ENCODE measurements around the gene DISC1.
"Not testable (repeated sequence)": the region's sequence is repeated elsewhere in the genome, so short reads cannot be mapped to it uniquely, and the experiment has no call there.

The DISC1 gene

GRCh38 chr1:231590453-231591198 lies 36.0 kb upstream of the DISC1 start:
- DNase-seq (ENCODE audit: insufficient read length, low spot score) (no peak), FAIRE-seq (peak; percentile 60)
- TF ChIP-seq, protein P1, sequence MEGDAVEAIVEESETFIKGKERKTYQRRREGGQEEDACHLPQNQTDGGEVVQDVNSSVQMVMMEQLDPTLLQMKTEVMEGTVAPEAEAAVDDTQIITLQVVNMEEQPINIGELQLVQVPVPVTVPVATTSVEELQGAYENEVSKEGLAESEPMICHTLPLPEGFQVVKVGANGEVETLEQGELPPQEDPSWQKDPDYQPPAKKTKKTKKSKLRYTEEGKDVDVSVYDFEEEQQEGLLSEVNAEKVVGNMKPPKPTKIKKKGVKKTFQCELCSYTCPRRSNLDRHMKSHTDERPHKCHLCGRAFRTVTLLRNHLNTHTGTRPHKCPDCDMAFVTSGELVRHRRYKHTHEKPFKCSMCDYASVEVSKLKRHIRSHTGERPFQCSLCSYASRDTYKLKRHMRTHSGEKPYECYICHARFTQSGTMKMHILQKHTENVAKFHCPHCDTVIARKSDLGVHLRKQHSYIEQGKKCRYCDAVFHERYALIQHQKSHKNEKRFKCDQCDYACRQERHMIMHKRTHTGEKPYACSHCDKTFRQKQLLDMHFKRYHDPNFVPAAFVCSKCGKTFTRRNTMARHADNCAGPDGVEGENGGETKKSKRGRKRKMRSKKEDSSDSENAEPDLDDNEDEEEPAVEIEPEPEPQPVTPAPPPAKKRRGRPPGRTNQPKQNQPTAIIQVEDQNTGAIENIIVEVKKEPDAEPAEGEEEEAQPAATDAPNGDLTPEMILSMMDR (IDR thresholded peaks at IDR 0.05; ENCODE audit: insufficient read depth, missing control alignments): peak; percentile 92

DNA sequence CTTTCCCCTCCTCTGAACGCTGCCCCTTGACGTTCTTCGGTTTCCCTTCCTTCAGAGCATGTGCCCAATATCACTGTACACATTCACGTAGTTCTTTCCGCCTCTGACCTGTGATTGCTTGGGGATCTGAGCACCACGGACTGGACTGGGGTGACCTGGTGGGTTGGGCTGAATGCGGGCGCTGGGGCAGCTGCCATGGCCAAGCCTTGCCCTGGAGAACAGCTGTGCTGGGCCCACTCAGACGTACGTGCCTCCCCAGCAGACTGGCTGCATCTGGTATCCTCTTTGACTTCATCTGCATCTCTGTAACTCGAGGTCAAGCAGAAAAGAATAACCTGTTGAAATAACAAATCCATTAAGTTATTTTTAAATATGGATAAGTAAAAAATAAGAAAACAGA lies 35.1 kb upstream of the DISC1 start:
- no peak for DNase-seq (ENCODE audit: insufficient read length, low spot score)
- TF ChIP-seq, protein P1 (IDR thresholded peaks at IDR 0.05; ENCODE audit: insufficient read depth, missing control alignments): no peak
- no peak for FAIRE-seq

DNA sequence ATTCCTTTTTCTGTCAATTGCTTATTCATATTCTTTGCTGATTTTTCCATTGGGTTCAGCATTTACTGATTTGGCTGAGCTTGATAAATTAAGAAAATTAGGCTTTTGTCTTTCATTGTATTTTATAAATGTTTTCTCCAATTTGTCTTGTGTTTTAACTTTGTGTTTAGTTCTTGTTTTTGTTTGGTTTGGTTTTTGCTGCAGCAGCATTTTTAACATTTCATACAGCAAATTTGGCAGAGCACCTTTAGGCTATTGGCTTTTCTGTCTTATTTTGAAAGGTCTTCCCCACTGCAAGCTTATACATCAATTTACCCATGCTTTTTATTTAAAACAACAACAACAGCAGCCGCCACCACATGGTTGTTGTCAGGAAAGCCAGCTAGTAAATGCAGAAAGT lies 33.8 kb upstream of the DISC1 start:
- FAIRE-seq (no peak), DNase-seq (ENCODE audit: insufficient read length, low spot score) (no peak)
- TF ChIP-seq, protein P1 (IDR thresholded peaks at IDR 0.05; ENCODE audit: insufficient read depth, missing control alignments): no peak

DNA sequence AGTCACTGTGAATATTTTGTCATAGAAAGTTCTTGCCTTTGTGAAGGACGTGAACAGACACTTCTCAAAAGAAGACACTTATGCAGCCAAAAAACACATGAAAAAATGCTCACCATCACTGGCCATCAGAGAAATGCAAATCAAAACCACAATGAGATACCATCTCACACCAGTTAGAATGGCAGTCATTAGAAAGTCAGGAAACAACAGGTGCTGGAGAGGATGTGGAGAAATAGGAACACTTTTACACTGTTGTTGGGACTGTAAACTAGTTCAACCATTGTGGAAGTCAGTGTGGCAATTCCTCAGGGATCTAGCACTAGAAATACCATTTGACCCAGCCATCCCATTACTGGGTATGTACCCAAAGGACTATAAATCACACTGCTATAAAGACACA lies 33.3 kb upstream of the DISC1 start:
- not testable (repeated sequence) for DNase-seq (ENCODE audit: insufficient read length, low spot score); FAIRE-seq

DNA sequence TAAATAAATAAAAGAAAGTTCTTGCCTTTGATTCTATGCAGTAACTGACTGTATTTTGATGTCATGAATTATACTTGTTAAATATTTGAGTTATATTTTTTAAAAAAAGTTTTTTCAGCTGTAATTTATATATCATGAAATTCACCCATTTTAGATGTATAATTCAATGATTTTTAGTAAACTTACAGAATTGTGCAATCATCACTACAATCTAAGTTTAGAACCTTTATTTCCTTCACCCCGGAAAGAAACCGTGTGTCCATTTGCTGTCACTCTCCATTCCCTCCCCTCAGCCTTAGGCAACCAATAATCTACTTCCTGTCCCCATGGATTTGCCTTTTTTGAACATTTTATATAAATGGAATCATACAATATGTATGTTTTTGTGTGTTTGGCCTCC lies 32.5 kb upstream of the DISC1 start:
- TF ChIP-seq, protein P1 (IDR thresholded peaks at IDR 0.05; ENCODE audit: insufficient read depth, missing control alignments): no peak
- no peak for DNase-seq (ENCODE audit: insufficient read length, low spot score)
- FAIRE-seq: no peak

- DNase-seq (ENCODE audit: insufficient read length, low spot score) (no peak), FAIRE-seq (no peak)
- TF ChIP-seq, protein P1 (IDR thresholded peaks at IDR 0.05; ENCODE audit: insufficient read depth, missing control alignments): no peak
These were observed 31.8 kb upstream of the DISC1 start for GRCh38 chr1:231594749-231595148.

- no peak for DNase-seq (ENCODE audit: insufficient read length, low spot score)
- no peak for FAIRE-seq
- TF ChIP-seq, protein P1 (IDR thresholded peaks at IDR 0.05; ENCODE audit: insufficient read depth, missing control alignments): no peak
These were observed 30.2 kb upstream of the DISC1 start for GRCh38 chr1:231596337-231596791.

All from D721Med (cell line).